HG03060 (cell line): ENCODE results near the gene PHACTR3.
A peak's percentile ranks its signal among the peaks of the same experiment; 100 is the strongest.

Experiments used
- ATAC-seq: cut with Tn5 transposase; IDR thresholded peaks from one replicate; pipeline ENCODE4 v1.9.1; 2021; ENCODE audit warnings: low read depth, moderate number of reproducible peaks; ENCODE audit not compliant: unreplicated experiment

Gene PHACTR3

DNA sequence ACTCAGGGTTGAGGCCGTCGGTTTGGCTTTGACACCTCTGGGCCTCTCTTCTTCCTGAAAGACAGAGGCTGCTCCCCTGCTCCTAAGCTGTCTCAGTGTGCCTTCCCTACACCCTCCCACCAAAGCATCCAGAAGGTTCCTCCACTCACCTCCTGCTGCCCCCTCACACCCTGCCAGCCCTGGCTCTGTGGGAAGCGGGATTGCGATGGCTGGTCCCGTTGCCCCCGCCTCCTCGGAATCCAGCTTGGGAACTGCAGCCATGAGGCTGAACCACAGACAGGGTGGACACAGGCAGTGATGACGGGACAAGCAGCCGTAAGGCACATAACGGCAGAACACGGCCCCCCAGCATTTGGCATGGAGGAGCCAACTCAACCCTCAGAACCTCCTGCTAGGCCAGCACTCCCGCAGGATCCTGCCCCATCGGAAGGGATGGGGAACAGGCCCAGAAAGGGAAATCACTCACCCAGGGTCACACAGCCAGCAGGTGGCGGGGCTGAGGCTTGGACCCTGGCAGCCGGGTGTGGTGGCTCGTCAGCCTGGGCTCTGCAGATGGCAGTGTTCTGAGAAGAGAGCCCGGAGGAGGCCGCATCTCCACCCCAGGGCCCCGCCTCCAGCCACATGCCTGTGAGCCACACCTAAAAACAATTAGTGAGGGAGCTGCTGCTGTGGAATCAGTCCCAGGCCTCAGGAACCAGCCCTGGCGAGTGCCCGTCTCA, 139.6 kb downstream of the PHACTR3 start:
- no peak for ATAC-seq

DNA sequence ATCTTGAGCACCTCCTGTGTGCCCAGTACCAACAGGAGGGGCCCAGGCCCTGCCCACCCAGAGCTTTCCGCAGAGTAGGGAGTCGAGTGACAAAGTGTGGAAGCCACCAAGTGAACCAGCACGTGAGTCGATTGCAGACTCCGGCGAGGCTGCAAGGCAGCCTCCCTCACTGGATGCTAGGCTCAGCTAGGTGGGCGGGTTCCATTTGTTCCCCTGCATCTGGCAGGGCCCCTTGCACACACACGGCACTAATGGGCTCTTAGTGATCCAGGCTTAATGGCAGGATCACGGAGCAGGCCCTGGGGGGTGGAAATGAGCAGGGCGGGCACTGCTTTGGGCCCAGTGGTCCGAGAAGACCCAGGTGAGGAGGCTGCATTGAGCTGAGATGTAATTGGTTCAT, 140.4 kb downstream of the PHACTR3 start:
- ATAC-seq: no peak

DNA sequence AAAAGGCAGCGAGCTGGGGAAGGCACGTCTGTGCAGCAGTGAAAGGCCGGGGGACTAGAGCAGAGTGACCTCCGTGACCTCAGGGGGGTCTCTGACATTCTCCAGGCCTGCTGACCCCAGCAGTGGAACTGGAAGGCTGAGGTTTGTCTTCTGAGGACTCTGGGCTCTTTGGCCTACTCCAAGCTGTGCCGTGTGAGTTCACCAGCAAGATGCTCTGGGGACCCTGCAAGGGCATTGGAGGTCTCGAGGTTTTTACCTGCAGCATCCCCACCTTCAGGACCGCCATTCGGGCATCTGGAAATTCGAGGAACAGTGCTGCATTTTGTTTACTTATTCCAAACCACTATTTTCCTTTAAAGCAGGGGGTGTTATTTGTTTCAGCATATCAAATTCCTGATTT, 140.9 kb downstream of the PHACTR3 start:
- ATAC-seq: no peak

DNA sequence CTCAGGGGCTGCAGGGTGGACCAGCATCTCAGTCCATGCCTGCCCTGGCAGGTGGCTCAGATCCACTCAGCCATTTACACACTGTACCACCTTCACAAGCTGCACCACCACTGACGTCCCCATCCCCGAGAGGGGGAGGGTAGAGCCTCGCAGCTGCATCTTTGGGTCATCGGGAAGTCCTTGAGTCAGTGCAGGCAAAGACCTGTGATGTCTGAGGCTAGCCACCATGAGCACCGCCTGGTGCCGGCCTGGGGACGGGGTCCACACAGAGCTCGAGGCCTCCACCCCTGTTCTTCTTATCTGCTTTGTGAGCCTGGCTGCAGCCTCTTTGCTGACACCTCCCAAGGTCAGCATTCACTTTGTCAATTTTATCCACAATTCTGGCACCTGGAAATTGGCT, 141.4 kb downstream of the PHACTR3 start:
- no peak for ATAC-seq

DNA sequence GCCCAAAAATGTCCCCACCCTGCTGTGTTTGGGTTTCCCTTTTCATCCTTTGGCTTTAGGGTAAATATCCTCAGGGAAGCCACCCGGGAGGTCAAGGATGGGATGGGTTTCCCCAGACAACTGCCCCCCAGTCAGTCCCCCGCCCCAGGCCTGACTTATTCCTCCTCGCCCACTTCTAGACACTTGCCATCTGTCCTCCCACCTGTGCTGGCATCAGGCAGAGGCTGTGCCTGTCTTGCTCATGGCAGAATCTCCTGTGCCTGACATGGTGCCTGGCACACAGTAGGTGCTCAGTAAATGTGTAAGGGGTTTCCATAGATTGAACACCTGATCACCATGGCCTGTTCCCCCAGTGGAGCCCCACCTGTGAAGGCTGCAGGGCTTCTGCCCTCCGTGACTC, 141.8 kb downstream of the PHACTR3 start:
- ATAC-seq: no peak

DNA sequence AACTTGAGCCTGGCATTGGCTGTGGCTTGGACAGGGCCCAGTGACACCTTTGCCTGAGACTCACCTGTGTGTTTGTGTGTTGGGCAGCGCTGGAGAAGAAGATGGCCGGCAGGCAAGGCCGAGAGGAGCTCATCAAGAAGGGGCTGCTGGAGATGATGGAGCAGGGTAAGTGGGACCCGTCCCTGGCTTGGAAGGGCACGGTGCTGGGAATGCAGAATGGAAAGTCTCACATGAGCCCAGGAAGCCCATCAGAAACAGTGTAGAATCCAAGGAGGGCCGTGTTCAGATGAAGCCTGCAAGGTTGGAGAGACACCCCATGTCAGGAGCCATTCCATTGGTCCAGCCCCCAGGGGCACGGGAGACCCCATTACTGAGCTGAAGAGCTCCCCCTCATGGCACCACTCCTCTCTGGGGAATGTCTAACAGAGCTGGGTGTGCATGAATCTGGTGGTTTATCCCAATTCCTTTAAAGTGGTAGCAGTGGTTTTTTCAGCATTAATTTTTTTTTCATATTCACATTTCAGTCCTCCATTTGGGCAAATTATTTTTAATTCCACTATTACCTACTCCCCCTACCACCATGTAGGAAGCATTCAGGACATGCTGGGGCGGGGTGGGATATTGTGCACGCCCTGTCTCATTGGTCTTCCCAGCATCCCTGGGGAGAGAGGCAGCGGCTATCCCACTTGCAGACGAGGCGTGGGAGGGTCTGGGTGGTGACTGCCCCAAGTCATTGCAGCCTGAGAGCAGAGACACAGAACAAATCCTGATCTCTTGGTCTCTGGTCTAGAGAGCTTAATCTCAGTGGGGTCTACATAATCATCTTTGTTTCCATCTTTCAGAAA, 143.6 kb downstream of the PHACTR3 start:
- no peak for ATAC-seq

DNA sequence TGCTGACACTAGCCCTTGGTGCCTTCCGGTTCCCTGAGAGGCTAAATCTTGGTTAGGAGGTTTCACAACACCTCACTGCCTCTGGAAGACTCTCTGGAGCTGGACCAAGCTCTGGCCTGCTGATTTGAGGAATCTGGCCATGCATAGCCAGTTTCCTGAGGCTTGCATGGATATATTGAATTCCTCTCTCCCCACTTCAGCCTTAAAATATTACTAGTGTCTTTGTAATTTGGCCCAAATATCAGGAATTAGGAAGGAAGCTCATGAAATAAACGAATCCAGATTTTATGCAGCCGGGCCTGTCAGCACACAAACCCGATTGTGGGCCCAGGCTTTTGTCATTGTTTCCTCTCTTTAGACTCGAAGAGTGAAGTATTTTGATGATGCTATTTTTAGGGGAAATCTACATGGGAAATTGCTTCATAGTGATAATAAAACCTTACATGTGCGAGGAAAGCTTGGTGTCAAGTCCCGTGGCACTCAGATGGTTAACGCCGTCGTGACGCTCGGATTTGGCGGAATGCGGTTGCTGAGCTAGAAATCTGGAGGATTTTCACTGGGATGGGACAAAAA, 144.4 kb downstream of the PHACTR3 start:
- ATAC-seq: no peak

DNA sequence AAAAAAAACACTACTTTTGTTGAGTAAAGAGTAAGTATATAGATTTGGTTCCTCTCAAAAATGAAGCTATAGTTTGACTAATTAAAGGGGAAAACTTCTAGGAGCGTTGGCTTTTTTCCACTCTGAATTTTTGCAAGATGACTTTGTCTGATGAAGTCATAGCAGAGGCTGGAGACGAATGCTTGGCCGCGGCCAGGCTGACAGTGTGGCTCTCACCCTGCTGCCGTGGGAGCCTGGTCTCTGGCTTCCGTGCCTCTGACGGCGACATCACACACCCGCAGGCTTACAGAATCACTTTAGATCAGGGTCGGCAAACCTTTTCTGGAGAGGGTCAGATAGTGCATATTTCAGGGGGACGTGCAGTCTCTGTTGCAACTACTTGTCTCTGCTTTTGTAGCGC, 145.0 kb downstream of the PHACTR3 start:
- ATAC-seq: no peak

DNA sequence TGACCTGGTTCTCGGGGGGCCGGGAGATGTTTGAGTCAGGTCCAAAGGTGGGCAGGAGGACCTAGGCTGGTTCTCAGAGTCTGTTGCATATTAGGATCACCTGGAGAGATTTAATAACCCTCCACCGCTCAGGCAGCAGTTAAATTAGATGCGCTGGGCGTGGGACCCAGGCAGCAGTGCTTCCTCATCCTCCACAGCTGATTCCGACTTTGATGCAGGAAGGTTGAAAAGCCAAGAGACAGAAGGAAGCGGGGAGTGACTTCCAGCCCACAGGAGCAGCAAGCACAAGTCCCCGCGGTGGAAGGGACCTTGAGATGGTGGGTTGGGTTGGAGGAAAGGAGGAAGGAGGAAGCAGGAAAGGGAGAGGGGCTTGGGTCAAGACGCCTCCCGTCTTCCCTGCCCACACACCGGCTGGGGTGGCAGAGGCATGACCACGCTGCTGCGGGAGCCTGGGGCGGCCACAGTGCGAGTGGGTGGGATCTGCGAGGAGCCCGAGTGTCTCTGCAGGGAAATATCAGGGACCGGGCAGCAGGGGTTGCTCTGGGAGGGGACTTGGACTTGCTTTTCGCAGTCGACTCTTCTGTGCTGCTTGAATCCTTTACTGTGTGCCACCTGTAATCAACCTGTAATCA, 146.0 kb downstream of the PHACTR3 start:
- no peak for ATAC-seq

DNA sequence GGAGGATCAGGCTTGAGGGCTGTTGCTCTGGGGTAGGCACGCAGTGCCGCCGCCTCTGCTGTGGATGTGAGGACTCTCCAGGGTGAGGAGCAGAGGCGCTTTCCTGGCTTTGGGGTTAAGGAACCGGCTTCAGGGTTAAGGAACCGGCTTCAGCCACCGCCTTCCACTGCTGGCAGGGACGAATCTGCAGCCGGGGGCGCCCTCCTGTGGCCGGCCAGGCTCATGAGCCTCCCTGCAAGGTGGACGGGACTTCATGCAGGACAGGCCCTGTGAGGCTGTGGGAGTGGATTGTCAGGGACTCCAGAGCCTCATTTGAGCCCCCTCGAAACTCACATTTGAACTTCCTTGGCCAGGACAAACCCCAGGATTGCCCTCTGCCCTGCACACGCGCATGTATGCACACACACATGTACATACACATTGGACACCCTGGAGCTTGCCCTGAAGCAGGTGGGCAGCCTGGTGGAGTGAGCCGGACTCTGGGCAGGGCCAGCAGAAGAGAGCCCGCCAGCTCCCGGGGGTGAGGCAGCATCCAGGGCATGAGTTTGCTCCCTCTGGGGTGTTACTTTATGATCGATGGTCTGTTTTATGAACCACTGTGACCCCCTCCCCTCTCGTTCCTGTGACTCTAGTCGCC, 146.9 kb downstream of the PHACTR3 start:
- ATAC-seq: no peak

DNA sequence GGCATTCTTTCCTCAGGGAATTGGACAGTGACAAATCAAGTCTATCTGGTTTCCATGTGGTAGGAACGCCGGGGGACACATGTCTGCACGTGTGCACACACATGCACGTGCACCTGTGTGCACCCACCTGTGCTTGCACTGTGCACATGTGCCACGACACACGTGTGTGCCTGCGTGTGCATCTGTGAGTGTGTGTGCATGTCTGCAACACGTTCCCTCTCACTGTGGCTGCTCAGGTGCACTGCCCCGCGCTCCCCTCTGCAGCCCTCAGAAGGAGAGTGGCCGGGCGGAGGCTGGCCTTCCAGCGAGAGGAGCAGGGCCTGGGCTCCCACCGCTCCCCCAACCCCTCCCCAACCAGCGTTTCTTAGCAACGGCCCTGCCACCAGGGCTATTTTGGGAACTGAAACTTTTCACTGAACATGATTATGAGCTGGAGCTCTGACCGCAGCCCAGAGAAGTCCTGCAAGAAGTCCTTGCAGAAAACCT, 147.8 kb downstream of the PHACTR3 start:
- peak; percentile 48 for ATAC-seq

DNA sequence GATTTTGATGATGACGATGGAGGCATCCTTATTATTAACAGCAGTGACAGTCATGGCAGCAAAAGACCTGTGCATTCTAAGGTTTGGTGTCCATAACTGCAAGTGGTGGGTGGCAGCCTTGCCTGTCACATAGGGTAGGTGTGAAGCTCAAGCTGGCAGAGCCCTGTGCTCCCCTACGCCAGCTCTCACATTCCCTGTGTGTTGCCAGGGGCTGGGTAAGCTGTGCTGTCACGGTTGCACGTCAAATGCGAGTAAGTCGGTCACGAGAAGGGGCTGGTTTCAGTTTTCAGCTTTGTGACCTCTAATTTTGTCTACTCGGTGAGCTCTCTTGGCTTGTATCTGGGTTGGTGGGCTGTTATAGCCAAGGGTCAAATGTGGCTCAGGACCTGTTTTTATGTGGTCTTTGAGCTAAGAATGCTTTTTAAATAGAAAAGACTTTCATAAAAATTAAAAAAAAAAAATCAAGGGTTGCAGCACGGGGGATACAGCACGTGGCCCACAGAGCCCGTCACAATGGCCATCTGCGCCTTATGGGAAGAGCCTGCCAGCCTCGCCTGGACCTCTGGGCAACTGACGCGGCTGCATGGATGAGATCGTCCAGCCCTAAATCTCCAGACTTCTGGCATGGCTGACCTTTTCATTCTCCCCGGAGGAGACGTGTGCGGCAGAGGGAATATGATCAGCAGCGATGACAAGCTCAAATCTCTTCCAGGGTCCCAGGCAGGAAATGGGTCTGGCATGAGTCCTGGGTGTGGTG, 148.5 kb downstream of the PHACTR3 start:
- peak; percentile 26 for ATAC-seq

DNA sequence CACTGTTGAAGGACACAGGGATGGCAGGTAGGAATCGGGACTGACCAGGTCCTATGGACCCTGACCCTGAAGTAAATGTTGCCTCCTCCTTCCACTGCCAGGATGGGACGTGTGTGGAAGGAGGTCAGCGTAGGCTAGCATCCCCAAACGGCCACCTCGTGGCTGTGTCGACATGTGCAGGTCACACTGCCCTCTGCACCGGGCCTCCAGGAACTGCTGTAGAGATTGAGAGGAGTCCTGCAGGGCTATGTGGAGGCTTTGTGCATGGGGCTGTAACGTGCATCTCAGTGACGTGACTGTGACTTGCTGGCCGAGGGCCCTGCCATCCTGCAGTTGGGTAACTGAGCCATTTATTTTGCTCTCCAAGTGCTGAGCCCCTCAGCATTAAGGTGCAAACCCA, 149.5 kb downstream of the PHACTR3 start:
- no peak for ATAC-seq

DNA sequence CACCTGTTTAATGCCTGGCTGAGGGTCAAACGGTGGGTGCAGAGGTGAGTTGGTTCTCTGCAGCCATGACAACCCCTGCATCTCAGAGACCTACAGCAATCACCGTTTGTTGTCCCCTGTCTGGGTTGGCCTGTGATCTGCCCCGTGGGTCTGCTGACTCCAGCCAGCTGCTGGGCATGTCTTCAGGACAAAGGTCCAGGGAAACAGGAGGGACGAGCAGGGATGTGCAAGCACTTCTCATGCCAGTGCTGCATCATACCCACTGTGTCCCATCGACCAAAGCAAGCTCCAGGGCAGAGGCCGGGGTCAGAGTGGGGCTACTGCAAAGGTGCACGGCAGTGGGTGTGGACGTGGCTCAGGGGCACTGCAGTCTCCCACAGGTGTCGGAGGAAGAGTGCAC, 150.2 kb downstream of the PHACTR3 start:
- no peak for ATAC-seq

DNA sequence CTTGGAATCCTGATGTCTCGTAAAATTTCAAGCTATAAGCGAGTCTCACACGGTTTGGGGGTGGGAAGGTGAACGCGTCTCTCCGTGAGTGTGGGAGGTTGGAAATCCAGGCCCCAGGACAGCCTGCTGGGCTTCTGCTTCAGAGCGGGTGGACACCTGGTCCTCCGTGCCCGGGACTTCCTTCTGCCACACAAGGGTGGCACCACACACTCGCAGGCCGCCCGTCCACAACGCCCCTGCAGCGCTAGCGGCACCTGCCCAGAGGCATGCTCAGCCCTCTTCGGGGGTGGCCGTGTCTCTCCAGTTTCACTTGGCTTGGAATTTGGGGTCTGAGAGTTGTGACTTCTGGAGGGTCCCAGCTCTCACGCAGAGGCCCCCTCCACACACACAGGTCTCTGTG, 151.9 kb downstream of the PHACTR3 start:
- no peak for ATAC-seq

DNA sequence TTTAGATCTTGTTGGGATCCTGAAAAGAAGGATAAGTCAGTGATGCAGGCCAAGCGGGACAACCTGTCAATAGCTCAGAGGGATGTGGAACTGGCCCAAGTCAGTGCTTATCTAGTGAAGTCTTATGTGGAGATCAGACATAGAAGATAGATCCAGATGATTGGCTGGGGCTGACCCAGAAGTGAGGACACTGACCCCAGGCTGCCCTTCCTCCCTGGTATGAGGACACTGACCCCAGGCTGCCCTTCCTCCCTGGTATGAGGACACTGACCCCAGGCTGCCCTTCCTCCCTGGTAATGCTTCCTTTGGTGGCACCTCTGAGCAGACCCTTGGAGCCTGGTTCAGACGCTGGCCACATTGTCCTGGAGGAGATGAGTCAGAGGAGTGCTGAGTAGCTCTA, 159.7 kb downstream of the PHACTR3 start:
- ATAC-seq: no peak

DNA sequence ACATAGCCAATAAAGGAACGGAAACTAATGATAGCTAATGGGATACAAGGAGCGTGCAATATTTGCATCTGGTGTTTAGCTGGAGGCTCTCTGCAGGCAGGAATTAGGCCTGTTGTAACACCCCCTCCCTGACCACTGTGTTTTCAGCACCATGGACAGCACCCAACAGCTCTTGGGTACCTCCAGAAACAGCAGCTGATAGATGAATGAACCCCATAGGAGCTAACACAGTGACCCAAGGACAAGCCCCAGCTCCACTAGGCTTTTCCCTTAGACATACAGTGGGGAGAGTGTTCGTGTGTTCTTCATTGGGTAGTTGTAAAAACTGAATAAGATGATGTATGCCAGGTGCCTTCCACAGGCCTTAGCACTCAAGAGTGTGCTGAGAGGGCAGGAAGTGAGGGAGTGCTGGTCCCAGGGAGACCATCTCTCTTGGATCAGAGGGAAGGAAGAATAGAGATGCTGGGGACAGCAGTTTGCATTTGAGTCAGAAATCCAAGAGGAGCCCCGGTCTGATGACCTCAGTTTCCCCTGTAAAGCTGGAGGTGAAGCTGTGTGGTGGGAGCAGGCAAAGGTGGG, 161.3 kb downstream of the PHACTR3 start:
- ATAC-seq: no peak

DNA sequence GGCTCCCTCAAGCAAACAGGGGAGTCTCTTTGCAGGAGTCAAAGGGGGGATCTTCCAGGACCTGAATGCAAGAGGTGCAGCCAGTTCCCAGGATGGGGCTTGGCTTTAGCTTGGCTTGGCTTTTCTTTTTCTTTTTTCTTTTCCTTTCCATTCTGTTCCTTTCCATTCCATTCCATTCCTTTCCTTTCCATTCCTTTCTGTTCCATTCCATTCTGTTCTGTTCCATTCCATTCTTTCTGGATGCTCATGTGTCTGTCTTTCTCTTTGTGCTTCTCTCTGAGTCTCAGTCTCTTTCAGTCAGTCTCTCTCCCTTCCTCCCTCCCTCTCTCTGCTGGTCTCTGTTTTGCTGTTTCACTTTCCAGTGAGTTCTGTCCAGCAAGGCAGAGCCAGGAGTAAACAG, 163.3 kb downstream of the PHACTR3 start:
- no peak for ATAC-seq

DNA sequence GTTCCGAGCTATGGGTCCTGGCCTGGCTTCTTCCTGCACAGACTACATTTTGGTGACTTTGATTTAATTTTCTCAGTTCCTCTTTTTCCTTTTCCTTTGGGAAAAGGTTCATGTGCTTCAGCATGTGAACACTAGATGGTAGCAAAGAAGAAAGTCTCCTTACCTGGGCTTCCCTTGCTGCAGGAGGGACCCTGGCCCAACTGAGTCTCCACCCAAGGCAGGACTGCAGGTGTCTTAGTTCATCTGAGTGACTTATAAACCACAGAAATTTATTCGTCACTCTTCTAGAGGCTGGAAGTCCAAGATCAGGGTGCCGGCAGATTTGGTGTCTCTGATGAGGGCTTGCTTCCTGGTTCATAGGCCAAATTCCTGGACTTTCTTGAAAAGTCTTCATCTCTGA, 165.9 kb downstream of the PHACTR3 start:
- ATAC-seq: no peak

DNA sequence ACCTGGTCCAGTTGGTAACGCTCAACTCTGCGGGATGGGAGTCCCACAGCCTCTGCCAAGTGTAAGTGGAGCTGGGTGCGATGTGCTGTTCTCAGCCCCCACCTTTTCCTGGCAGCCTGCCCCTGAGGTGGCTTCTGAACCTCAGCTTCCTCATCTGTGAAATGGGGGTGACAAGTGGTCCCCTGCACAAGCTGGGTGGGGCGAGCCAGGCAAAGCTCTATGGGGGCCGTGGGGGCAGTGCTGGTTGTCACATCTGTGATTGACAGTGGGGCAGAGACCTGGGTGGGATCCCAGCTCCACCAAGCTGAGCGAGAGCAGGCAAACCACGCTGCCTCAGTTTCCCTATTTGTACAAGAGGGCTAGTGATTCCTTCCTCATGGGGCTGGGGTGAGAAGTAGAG, 166.5 kb downstream of the PHACTR3 start:
- no peak for ATAC-seq
